ENCODE data around the gene OR2K2.

- TF ChIP-seq POLR2AphosphoS5 (IDR thresholded peaks at IDR 0.05; ENCODE audit: low read depth, low read length), result no peak
- TF ChIP-seq TAF1 (IDR thresholded peaks at IDR 0.05; ENCODE audit: borderline replicate concordance, insufficient read depth, low read length), result no peak
- TF ChIP-seq SIN3A (IDR thresholded peaks at IDR 0.05; ENCODE audit: borderline replicate concordance, insufficient read depth, low read length), result no peak
- no peak for TF ChIP-seq REST (IDR thresholded peaks at IDR 0.05; ENCODE audit: insufficient read depth in 1 of 2, low read depth in 2 of 2, low read length in 2 of 2)
- TF ChIP-seq FOXP2 (optimal IDR thresholded peaks at IDR 0.05; ENCODE audit: borderline replicate concordance, extremely low read depth, extremely low read length, insufficient read depth), result no peak
These were observed 42.9 kb downstream of the OR2K2 start for GRCh38 chr9:111287127-111287526.
